GM23338 (cell line): Measurements from ENCODE around the gene SYNCRIP.
"Not testable (repeated sequence)": the region's sequence is repeated elsewhere in the genome, so short reads cannot be mapped to it uniquely, and the experiment has no call there.

Experiments
- CREB1 ChIP-seq: fragments of 250-450 bp; sonication (Bioruptor Pico); IDR thresholded peaks from 2 replicates; pipeline ENCODE4 v1.5.0; 2020; ENCODE audit warnings: low read depth, mild to moderate bottlenecking, moderate library complexity
- CTCF ChIP-seq, 2 experiments: fragments of 200-600 bp in 1 of 2; sonication (generic) in 1 of 2; conservative IDR thresholded peaks; 2 replicates each; pipeline versions ENCODE4 v1.5.1 to v1.6.1; 2016 to 2017; ENCODE audit warnings: antibody characterized with exemption in 2 of 2, low read depth in 2 of 2, mild to moderate bottlenecking in 2 of 2, moderate library complexity in 1 of 2
- ETS1 ChIP-seq: IDR thresholded peaks from 2 replicates; pipeline ENCODE4 v1.6.1; 2016; ENCODE audit warnings: antibody characterized with exemption
- EZH2 ChIP-seq: fragments of 200-600 bp; sonication (generic); IDR thresholded peaks from one replicate; pipeline ENCODE4 v1.8.0; 2017; ENCODE audit warnings: antibody characterized with exemption, mild to moderate bottlenecking, low read depth; ENCODE audit not compliant: unreplicated experiment
- EZH2phosphoT487 ChIP-seq: fragments of 200-600 bp; sonication (generic); IDR thresholded peaks from one replicate; pipeline ENCODE4 v1.8.1; 2018; ENCODE audit warnings: antibody characterized with exemption; ENCODE audit not compliant: unreplicated experiment
- JUNB ChIP-seq: IDR thresholded peaks from one replicate; pipeline ENCODE4 v1.6.1; 2016; ENCODE audit warnings: antibody characterized with exemption; ENCODE audit not compliant: unreplicated experiment
- NANOG ChIP-seq: IDR thresholded peaks from 2 replicates; pipeline ENCODE4 v1.6.1; 2016; ENCODE audit warnings: antibody characterized with exemption, borderline replicate concordance
- POLR2AphosphoS5 ChIP-seq: IDR thresholded peaks from 2 replicates; pipeline ENCODE4 v1.6.1; 2016; ENCODE audit warnings: antibody characterized with exemption, low read depth
- REST ChIP-seq: IDR thresholded peaks from one replicate; pipeline ENCODE4 v1.6.1; 2018; ENCODE audit warnings: antibody characterized with exemption; ENCODE audit not compliant: unreplicated experiment
- STAT1 ChIP-seq: IDR thresholded peaks from one replicate; pipeline ENCODE4 v1.6.1; 2016; ENCODE audit warnings: antibody characterized with exemption; ENCODE audit not compliant: unreplicated experiment
- ZNF114 ChIP-seq: fragments of 250-450 bp; sonication (Bioruptor Pico); IDR thresholded peaks from 2 replicates; pipeline ENCODE4 v1.5.0; 2020; ENCODE audit warnings: mild to moderate bottlenecking, moderate library complexity

GRCh38 chr6:85631117-85631516 lies 11.6 kb downstream of the SYNCRIP start:
- TF ChIP-seq EZH2; REST; POLR2AphosphoS5; CTCF (conservative IDR thresholded peaks at IDR 0.05; ENCODE audit: low read depth in 2 of 2); CREB1; EZH2phosphoT487; NANOG; JUNB; ETS1; STAT1; ZNF114 (CRISPR knock-in tag): not testable (repeated sequence)
